ENCODE measurements around the gene MT1H. TPM values are rescaled to one million over a fixed set of nuclear protein-coding genes. Genes with fewer than 3 reads are reported as not detected.

The MT1H gene
- polyA plus RNA-seq, 3 donors, result 0.76 TPM; not detected in 2

DNA sequence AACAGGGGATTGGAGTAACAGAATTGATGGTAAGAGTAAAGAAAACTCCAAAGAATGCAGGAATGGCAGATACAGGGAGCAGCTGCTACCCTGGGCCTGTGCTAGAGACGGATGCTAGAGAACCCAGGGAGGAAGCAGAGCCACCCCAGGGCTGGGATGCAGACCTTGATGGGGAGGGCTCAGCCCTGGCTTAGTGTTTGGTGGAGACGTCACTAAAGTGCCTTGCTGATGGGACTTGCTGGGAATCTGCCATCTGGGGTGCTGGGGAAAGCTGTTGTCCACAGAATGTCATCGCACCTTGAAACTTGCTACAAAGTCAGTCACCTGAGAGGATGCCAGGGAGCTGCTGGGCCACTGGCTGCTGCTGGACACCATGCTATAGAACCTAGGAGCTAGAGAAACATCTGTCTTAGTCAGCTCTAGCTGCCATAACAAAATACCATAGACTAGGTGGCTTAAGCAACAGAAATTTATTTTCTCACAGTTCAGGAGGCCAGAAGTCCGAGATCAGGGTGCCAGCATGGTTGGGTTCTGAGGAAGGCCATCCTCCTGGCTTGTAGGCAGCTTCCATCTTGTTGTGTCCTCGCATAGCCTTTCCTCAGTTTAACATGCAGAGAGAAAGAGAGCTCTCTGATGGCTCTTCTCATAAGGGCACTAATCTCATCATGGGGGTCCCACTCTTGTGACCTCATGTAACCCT is 28.0 kb downstream of the MT1H start:
- no peak overlapping the region for H3K27ac Mint-ChIP-seq
- no peak overlapping the region for H3K4me3 Mint-ChIP-seq
- DNase-seq, result no peak
- H3K9me3 Mint-ChIP-seq, result peaks cover 3 to 16% (median 10%) of the 10 kb centered on the region in 7 donors
- TF ChIP-seq, protein P1, sequence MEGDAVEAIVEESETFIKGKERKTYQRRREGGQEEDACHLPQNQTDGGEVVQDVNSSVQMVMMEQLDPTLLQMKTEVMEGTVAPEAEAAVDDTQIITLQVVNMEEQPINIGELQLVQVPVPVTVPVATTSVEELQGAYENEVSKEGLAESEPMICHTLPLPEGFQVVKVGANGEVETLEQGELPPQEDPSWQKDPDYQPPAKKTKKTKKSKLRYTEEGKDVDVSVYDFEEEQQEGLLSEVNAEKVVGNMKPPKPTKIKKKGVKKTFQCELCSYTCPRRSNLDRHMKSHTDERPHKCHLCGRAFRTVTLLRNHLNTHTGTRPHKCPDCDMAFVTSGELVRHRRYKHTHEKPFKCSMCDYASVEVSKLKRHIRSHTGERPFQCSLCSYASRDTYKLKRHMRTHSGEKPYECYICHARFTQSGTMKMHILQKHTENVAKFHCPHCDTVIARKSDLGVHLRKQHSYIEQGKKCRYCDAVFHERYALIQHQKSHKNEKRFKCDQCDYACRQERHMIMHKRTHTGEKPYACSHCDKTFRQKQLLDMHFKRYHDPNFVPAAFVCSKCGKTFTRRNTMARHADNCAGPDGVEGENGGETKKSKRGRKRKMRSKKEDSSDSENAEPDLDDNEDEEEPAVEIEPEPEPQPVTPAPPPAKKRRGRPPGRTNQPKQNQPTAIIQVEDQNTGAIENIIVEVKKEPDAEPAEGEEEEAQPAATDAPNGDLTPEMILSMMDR (IDR thresholded peaks at IDR 0.05), result no peak
- intact Hi-C loops (cut with micrococcal nuclease), result no loop called here
- no peak overlapping the region for H3K4me3 ChIP-seq (replicated peaks in 1 of 3; ENCODE audit: low read depth in 2 of 3, low read length in 3 of 3)
- peaks cover 3 to 9% (median 7%) of the 10 kb centered on the region in 3 donors for H3K27me3 Mint-ChIP-seq (ENCODE audit: low read depth in 3 of 3)
- H3K36me3 ChIP-seq (replicated peaks in 1 of 2; ENCODE audit: control insufficient read depth in 1 of 2, insufficient read depth in 2 of 2, low read length in 2 of 2), result no peaks in the 10 kb centered on the region
- WGBS (ENCODE audit: insufficient coverage), result 95% methylated on average over 3 of the region's 5 CpGs
- H2AFZ ChIP-seq (ENCODE audit: insufficient read depth, low read depth, low read length, poor library complexity, severe bottlenecking), result no peak overlapping the region
- H3K79me2 ChIP-seq (ENCODE audit: insufficient read depth, low read length), result no peaks in the 10 kb centered on the region
- no peaks in the 10 kb centered on the region for H3K4me1 ChIP-seq (ENCODE audit: control insufficient read depth in 1 of 2, insufficient read depth in 2 of 2, low read length in 2 of 2)
- peaks cover 0 to 10% of the 10 kb centered on the region in 2 donors for H3K9me3 ChIP-seq (replicated peaks in 1 of 2; ENCODE audit: control insufficient read depth in 1 of 2, insufficient read depth in 1 of 2, low read length in 2 of 2)
- H3K36me3 Mint-ChIP-seq, result no peaks in the 10 kb centered on the region
- H3K9ac ChIP-seq (ENCODE audit: insufficient read depth, low read length, poor library complexity, severe bottlenecking), result no peak overlapping the region
- H4K20me1 ChIP-seq (ENCODE audit: insufficient read depth, low read length), result no peaks in the 10 kb centered on the region
- no peak overlapping the region for H3K4me2 ChIP-seq (replicated peaks; ENCODE audit: extremely low read depth, low read length, poor library complexity, severe bottlenecking)
- no peak overlapping the region for H3K27ac ChIP-seq (ENCODE audit: low read depth in 1 of 2, low read length in 2 of 2)
- peaks cover 12% of the 10 kb centered on the region for H3K4me1 Mint-ChIP-seq
- H3K27me3 ChIP-seq (ENCODE audit: control insufficient read depth in 2 of 2, insufficient read depth in 2 of 2, low read length in 2 of 2), result no peaks in the 10 kb centered on the region

DNA sequence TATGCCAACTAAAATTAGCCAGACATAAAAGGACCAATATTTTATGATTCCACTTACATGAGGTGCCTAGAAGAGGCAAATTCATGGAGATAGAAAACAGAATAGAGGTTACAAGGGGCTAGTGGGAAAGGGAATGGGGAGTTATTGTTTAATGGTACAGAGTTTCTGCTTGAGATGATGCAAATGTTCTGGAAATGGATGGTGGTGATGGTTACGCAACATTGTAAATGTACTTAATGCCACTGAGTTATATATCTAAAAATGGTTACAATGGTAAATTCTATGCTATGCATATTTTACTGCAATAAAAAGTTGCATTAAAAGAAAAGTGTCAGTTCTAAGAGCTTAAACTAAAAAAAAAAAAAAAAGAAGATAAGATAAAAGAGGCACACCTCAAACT is 30.6 kb downstream of the MT1H start:
- H3K36me3 Mint-ChIP-seq, result no peaks in the 10 kb centered on the region
- no peak for DNase-seq
- no peaks in the 10 kb centered on the region for H3K27me3 ChIP-seq (ENCODE audit: control insufficient read depth in 2 of 2, insufficient read depth in 2 of 2, low read length in 2 of 2)
- H3K9me3 ChIP-seq (replicated peaks in 1 of 2; ENCODE audit: control insufficient read depth in 1 of 2, insufficient read depth in 1 of 2, low read length in 2 of 2), result peaks cover 0 to 10% of the 10 kb centered on the region in 2 donors
- H3K4me3 ChIP-seq (replicated peaks in 1 of 3; ENCODE audit: low read depth in 2 of 3, low read length in 3 of 3), result no peak overlapping the region
- WGBS (ENCODE audit: insufficient coverage), result no CpG with 5 or more reads among the region's 1 CpG
- H3K9ac ChIP-seq (ENCODE audit: insufficient read depth, low read length, poor library complexity, severe bottlenecking), result no peak overlapping the region
- H3K27ac Mint-ChIP-seq, result no peak overlapping the region
- no peaks in the 10 kb centered on the region for H3K79me2 ChIP-seq (ENCODE audit: insufficient read depth, low read length)
- no peaks in the 10 kb centered on the region for H3K4me1 ChIP-seq (ENCODE audit: control insufficient read depth in 1 of 2, insufficient read depth in 2 of 2, low read length in 2 of 2)
- TF ChIP-seq, protein P1 (IDR thresholded peaks at IDR 0.05), result no peak
- peaks cover 5 to 10% (median 6%) of the 10 kb centered on the region in 3 donors for H3K27me3 Mint-ChIP-seq (ENCODE audit: low read depth in 3 of 3)
- peaks cover 3 to 16% (median 10%) of the 10 kb centered on the region in 7 donors for H3K9me3 Mint-ChIP-seq
- no peak overlapping the region for H3K4me3 Mint-ChIP-seq
- H2AFZ ChIP-seq (ENCODE audit: insufficient read depth, low read depth, low read length, poor library complexity, severe bottlenecking), result no peak overlapping the region
- intact Hi-C loops (cut with micrococcal nuclease), result loop anchor here (5.0 to 10.0 kb wide), 3 partner anchors 95 to 183 kb away; partner anchors contain the start of gene MT2A (in 2 of the 2)
- H3K27ac ChIP-seq (ENCODE audit: low read depth in 1 of 2, low read length in 2 of 2), result no peak overlapping the region
- H4K20me1 ChIP-seq (ENCODE audit: insufficient read depth, low read length), result no peaks in the 10 kb centered on the region
- peaks cover 12% of the 10 kb centered on the region for H3K4me1 Mint-ChIP-seq
- no peak overlapping the region for H3K4me2 ChIP-seq (replicated peaks; ENCODE audit: extremely low read depth, low read length, poor library complexity, severe bottlenecking)
- no peaks in the 10 kb centered on the region for H3K36me3 ChIP-seq (replicated peaks in 1 of 2; ENCODE audit: control insufficient read depth in 1 of 2, insufficient read depth in 2 of 2, low read length in 2 of 2)
